Activated CD4-positive, alpha-beta T cell treated with anti-CD3 and anti-CD28 coated beads, Interleukin-2, amount 10 ng/mL, durations not matched to agents 7 days and 5 days (primary cell): Measurements from ENCODE around the gene L3MBTL2. TPM values are rescaled to one million over a fixed set of nuclear protein-coding genes. Genes with fewer than 3 reads are reported as not detected.
A peak's percentile ranks its signal among the peaks of the same experiment; 100 is the strongest.

Source experiments
- CTCF ChIA-PET: fragments of 350-600 bp; sonication (Branson Sonifier 250); formaldehyde crosslinking; loops from one replicate; lab custom pipeline; 2021; ENCODE audit warnings: antibody characterized with exemption; lab: Charles Lee
- POLR2A ChIA-PET: fragments of 350-600 bp; sonication (Branson Sonifier 250); formaldehyde crosslinking; loops from one replicate; lab custom pipeline; 2021; ENCODE audit warnings: antibody characterized with exemption; lab: Charles Lee
- DNase-seq: peaks from one replicate; pipeline ENCODE4 v3.0.0-alpha.2; 2020
- H3K27ac Mint-ChIP-seq: one replicate; pipeline ENCODE4 v1.8.0; 2021; ENCODE audit warnings: mild to moderate bottlenecking, moderate library complexity, mixed read lengths
- H3K27me3 Mint-ChIP-seq: one replicate; pipeline ENCODE4 v1.8.0; 2021; ENCODE audit warnings: mixed read lengths
- H3K36me3 Mint-ChIP-seq: one replicate; pipeline ENCODE4 v1.8.0; 2021; ENCODE audit warnings: low read depth, mixed read lengths
- H3K4me1 Mint-ChIP-seq: one replicate; pipeline ENCODE4 v1.8.0; 2021; ENCODE audit warnings: mixed read lengths
- H3K4me3 Mint-ChIP-seq: one replicate; pipeline ENCODE4 v1.8.0; 2021; ENCODE audit warnings: mild to moderate bottlenecking, moderate library complexity, mixed read lengths
- H3K9me3 Mint-ChIP-seq: one replicate; pipeline ENCODE4 v1.8.0; 2021; ENCODE audit warnings: mixed read lengths
- total RNA-seq, 2 experiments: library from RNA; stranded (reverse); gene quantifications; one replicate each; pipeline ENCODE4 v1.2.3, GENCODE V29; 2021

L3MBTL2 gene
- total RNA-seq, 2 experiments from 2014 or later = 37.0 to 37.2 TPM

GRCh38 chr22:41184679-41185078 is 20.4 kb upstream of the L3MBTL2 start:
- H3K36me3 Mint-ChIP-seq = peaks cover 8% of the 10 kb centered on the region
- H3K4me1 Mint-ChIP-seq = no peaks in the 10 kb centered on the region
- DNase-seq = no peak
- CTCF ChIA-PET = interaction anchor here (0.6 to 0.9 kb wide), 2 partner anchors 9 to 1850 kb away, joined by 3 read pairs; no protein-coding TSS in a partner anchor
- H3K27ac Mint-ChIP-seq = no peak overlapping the region
- H3K27me3 Mint-ChIP-seq = no peaks in the 10 kb centered on the region
- H3K9me3 Mint-ChIP-seq = no peaks in the 10 kb centered on the region
- POLR2A ChIA-PET = no interaction called here
- H3K4me3 Mint-ChIP-seq = no peak overlapping the region

GRCh38 chr22:41191467-41191866 is 13.6 kb upstream of the L3MBTL2 start:
- no peak overlapping the region for H3K4me3 Mint-ChIP-seq
- DNase-seq = no peak
- CTCF ChIA-PET = interaction anchor here (1.3 to 1.6 kb wide), 2 partner anchors 11 kb away, joined by 3 read pairs; no protein-coding TSS in a partner anchor
- no peaks in the 10 kb centered on the region for H3K27me3 Mint-ChIP-seq
- POLR2A ChIA-PET = no interaction called here
- H3K9me3 Mint-ChIP-seq = no peaks in the 10 kb centered on the region
- no peaks in the 10 kb centered on the region for H3K36me3 Mint-ChIP-seq
- H3K4me1 Mint-ChIP-seq = no peaks in the 10 kb centered on the region
- H3K27ac Mint-ChIP-seq = no peak overlapping the region

- no peaks in the 10 kb centered on the region for H3K36me3 Mint-ChIP-seq
- POLR2A ChIA-PET = no interaction called here
- H3K4me3 Mint-ChIP-seq = no peak overlapping the region
- DNase-seq = no peak
- H3K4me1 Mint-ChIP-seq = peaks cover 9% of the 10 kb centered on the region
- peaks cover 4% of the 10 kb centered on the region for H3K27me3 Mint-ChIP-seq
- no peak overlapping the region for H3K27ac Mint-ChIP-seq
- no peaks in the 10 kb centered on the region for H3K9me3 Mint-ChIP-seq
- CTCF ChIA-PET = interaction anchor here (0.6 to 1.2 kb wide), 3 partner anchors 9 to 51 kb away, joined by 3 read pairs; no protein-coding TSS in a partner anchor
Observed at GRCh38 chr22:41193829-41194228, 11.3 kb upstream of the L3MBTL2 start.

GRCh38 chr22:41197038-41197972 is 7.8 kb upstream of the L3MBTL2 start:
- DNase-seq = peak; percentile 81
- H3K27me3 Mint-ChIP-seq = peaks cover 21% of the 10 kb centered on the region
- H3K27ac Mint-ChIP-seq = peak overlapping the region; percentile 55
- H3K4me3 Mint-ChIP-seq = peak overlapping the region; percentile 81
- POLR2A ChIA-PET = no interaction called here
- H3K9me3 Mint-ChIP-seq = no peaks in the 10 kb centered on the region
- no peaks in the 10 kb centered on the region for H3K36me3 Mint-ChIP-seq
- peaks cover 9% of the 10 kb centered on the region for H3K4me1 Mint-ChIP-seq
- CTCF ChIA-PET = interaction anchor here (0.7 to 1.7 kb wide), 5 partner anchors 10 to 77 kb away, joined by 3 to 7 read pairs (median 3); no protein-coding TSS in a partner anchor

- H3K36me3 Mint-ChIP-seq = no peaks in the 10 kb centered on the region
- peaks cover 9% of the 10 kb centered on the region for H3K4me1 Mint-ChIP-seq
- POLR2A ChIA-PET = no interaction called here
- peak overlapping the region; percentile 81 for H3K4me3 Mint-ChIP-seq
- CTCF ChIA-PET = interaction anchor here (0.6 to 1.7 kb wide), 6 partner anchors 9 to 1436 kb away, joined by 3 to 7 read pairs (median 4); no protein-coding TSS in a partner anchor
- peak; percentile 67 for DNase-seq
- H3K27me3 Mint-ChIP-seq = peaks cover 22% of the 10 kb centered on the region
- peak overlapping the region; percentile 55 for H3K27ac Mint-ChIP-seq
- no peaks in the 10 kb centered on the region for H3K9me3 Mint-ChIP-seq
Observed at GRCh38 chr22:41198027-41198580, 7.0 kb upstream of the L3MBTL2 start.

- H3K4me3 Mint-ChIP-seq = no peak overlapping the region
- ChIA-PET POLR2A (no interaction called here), CTCF (interaction anchor here (1.4 to 1.6 kb wide), 2 partner anchors 36 to 279 kb away, joined by 3 to 4 read pairs; no protein-coding TSS in a partner anchor)
Observed at GRCh38 chr22:41201141-41201540, 4.0 kb upstream of the L3MBTL2 start.

GRCh38 chr22:41203118-41203517 is 2.0 kb upstream of the L3MBTL2 start:
- Mint-ChIP-seq H3K4me3 (no peak overlapping the region), H3K36me3 (peaks cover 3% of the 10 kb centered on the region), H3K27ac (no peak overlapping the region), H3K27me3 (peaks cover 34% of the 10 kb centered on the region), H3K9me3 (no peaks in the 10 kb centered on the region), H3K4me1 (peaks cover 27% of the 10 kb centered on the region)
- POLR2A ChIA-PET = no interaction called here
- DNase-seq = no peak
- CTCF ChIA-PET = interaction anchor here (1.4 kb wide), 1 partner anchor 11 kb away, joined by 3 read pairs; no protein-coding TSS in a partner anchor

More at GRCh38 chr22:41201141-41201540, 4.0 kb upstream of the L3MBTL2 start:
- H3K27ac Mint-ChIP-seq = no peak overlapping the region
- DNase-seq = no peak
- H3K36me3 Mint-ChIP-seq = peaks cover 3% of the 10 kb centered on the region
- H3K9me3 Mint-ChIP-seq = no peaks in the 10 kb centered on the region
- peaks cover 34% of the 10 kb centered on the region for H3K27me3 Mint-ChIP-seq
- H3K4me1 Mint-ChIP-seq = peaks cover 24% of the 10 kb centered on the region

GRCh38 chr22:41204066-41204465 is 1.0 kb upstream of the L3MBTL2 start:
- Mint-ChIP-seq H3K27me3 (peaks cover 30% of the 10 kb centered on the region), H3K4me1 (peaks cover 25% of the 10 kb centered on the region), H3K9me3 (no peaks in the 10 kb centered on the region), H3K36me3 (peaks cover 3% of the 10 kb centered on the region), H3K4me3 (no peak overlapping the region), H3K27ac (no peak overlapping the region)
- no peak for DNase-seq
- ChIA-PET POLR2A (no interaction called here), CTCF (no interaction called here)

GRCh38 chr22:41206719-41207118 is 1.6 kb downstream of the L3MBTL2 start:
- ChIA-PET CTCF (interaction anchor here (0.7 to 2.1 kb wide), 3 partner anchors 9 to 284 kb away, joined by 3 to 9 read pairs (median 7); no protein-coding TSS in a partner anchor), POLR2A (no interaction called here)
- H3K4me1 Mint-ChIP-seq = peaks cover 28% of the 10 kb centered on the region
- peak overlapping the region; percentile 48 for H3K4me3 Mint-ChIP-seq
- H3K9me3 Mint-ChIP-seq = no peaks in the 10 kb centered on the region
- DNase-seq = no peak
- peaks cover 11% of the 10 kb centered on the region for H3K36me3 Mint-ChIP-seq
- H3K27ac Mint-ChIP-seq = no peak overlapping the region
- peaks cover 14% of the 10 kb centered on the region for H3K27me3 Mint-ChIP-seq

GRCh38 chr22:41215409-41215808 is 10.3 kb downstream of the L3MBTL2 start:
- POLR2A ChIA-PET = no interaction called here
- no peak overlapping the region for H3K4me3 Mint-ChIP-seq
- no peaks in the 10 kb centered on the region for H3K9me3 Mint-ChIP-seq
- CTCF ChIA-PET = interaction anchor here (1.9 kb wide), 1 partner anchor 22 kb away, joined by 8 read pairs; no protein-coding TSS in a partner anchor
- DNase-seq = no peak
- no peaks in the 10 kb centered on the region for H3K27me3 Mint-ChIP-seq
- H3K27ac Mint-ChIP-seq = no peak overlapping the region
- peaks cover 40% of the 10 kb centered on the region for H3K36me3 Mint-ChIP-seq
- peaks cover 25% of the 10 kb centered on the region for H3K4me1 Mint-ChIP-seq

GRCh38 chr22:41215926-41216325 is 10.8 kb downstream of the L3MBTL2 start:
- H3K36me3 Mint-ChIP-seq = peaks cover 43% of the 10 kb centered on the region
- ChIA-PET POLR2A (no interaction called here), CTCF (interaction anchor here (1.3 to 1.9 kb wide), 2 partner anchors 8 to 22 kb away, joined by 3 to 8 read pairs; no protein-coding TSS in a partner anchor)
- H3K4me1 Mint-ChIP-seq = peaks cover 25% of the 10 kb centered on the region
- H3K27me3 Mint-ChIP-seq = no peaks in the 10 kb centered on the region
- H3K9me3 Mint-ChIP-seq = no peaks in the 10 kb centered on the region
- H3K27ac Mint-ChIP-seq = no peak overlapping the region
- H3K4me3 Mint-ChIP-seq = no peak overlapping the region
- no peak for DNase-seq

- Mint-ChIP-seq H3K36me3 (peaks cover 45% of the 10 kb centered on the region), H3K27ac (peak overlapping the region; percentile 80), H3K4me1 (peaks cover 25% of the 10 kb centered on the region), H3K4me3 (peak overlapping the region; percentile 34), H3K27me3 (no peaks in the 10 kb centered on the region), H3K9me3 (no peaks in the 10 kb centered on the region)
- ChIA-PET POLR2A (interaction anchor here (1.3 kb wide), 1 partner anchor 20 kb away, joined by 3 read pairs; no protein-coding TSS in a partner anchor), CTCF (interaction anchor here (0.6 to 1.4 kb wide), 5 partner anchors 9 to 1827 kb away, joined by 3 to 5 read pairs (median 3); no protein-coding TSS in a partner anchor)
- DNase-seq = no peak
Observed at GRCh38 chr22:41216984-41217383, 11.9 kb downstream of the L3MBTL2 start.
